Mammary epithelial cell (primary cell): ENCODE data around the gene RPS2.
"Not testable (repeated sequence)": the region's sequence is repeated elsewhere in the genome, so short reads cannot be mapped to it uniquely, and the experiment has no call there.

ENCODE experiments used
- EZH2 ChIP-seq: IDR thresholded peaks from 2 replicates; pipeline ENCODE4 v1.6.1; 2012; ENCODE audit warnings: low read length, inconsistent platforms, borderline replicate concordance
- TF ChIP-seq, protein P1 (sequence below), 2 donors: IDR thresholded peaks in 1 of 2; conservative IDR thresholded peaks in 1 of 2; 2 replicates each; pipeline ENCODE4 v1.5.1; 2011 to 2012; ENCODE audit warnings: inconsistent platforms in 2 of 2, low read length in 2 of 2, mild to moderate bottlenecking in 2 of 2, control low read depth in 1 of 2, low read depth in 1 of 2; ENCODE audit not compliant: insufficient read depth in 1 of 2; ENCODE audit errors: extremely low read depth in 1 of 2

DNA sequence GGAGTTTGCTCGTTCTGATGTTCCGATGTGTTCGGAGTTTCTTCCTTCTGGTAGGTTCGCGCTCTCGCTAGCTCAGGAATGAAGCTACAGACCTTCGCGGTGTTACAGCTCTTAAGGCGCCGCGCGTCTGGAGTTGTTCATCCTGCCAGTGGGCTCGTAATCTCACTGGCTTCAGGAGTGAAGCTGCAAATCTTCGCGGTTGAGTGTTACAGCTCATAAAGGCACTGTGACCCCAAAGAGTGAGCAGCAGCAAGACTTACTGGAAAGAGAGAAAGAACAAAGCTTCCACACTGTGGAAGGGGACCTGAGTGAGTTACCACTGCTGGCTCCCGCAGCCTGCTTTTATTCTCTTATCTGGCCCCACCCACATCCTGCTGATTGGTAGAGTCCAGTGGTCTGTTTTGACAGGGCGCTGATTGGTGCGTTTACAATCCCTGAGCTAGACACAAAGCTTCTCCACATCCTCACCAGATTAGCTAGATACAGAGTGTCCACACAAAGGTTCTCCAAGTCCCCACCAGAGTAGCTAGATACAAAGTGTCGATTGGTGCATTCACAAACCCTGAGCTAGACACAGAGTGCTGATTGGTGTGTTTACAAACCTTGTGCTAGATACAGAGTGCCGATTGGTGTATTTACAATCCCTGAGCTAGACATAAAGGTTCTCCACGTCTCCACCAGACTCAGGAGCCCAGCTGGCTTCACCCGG, 7.0 kb downstream of the RPS2 start:
- TF ChIP-seq, protein P1, sequence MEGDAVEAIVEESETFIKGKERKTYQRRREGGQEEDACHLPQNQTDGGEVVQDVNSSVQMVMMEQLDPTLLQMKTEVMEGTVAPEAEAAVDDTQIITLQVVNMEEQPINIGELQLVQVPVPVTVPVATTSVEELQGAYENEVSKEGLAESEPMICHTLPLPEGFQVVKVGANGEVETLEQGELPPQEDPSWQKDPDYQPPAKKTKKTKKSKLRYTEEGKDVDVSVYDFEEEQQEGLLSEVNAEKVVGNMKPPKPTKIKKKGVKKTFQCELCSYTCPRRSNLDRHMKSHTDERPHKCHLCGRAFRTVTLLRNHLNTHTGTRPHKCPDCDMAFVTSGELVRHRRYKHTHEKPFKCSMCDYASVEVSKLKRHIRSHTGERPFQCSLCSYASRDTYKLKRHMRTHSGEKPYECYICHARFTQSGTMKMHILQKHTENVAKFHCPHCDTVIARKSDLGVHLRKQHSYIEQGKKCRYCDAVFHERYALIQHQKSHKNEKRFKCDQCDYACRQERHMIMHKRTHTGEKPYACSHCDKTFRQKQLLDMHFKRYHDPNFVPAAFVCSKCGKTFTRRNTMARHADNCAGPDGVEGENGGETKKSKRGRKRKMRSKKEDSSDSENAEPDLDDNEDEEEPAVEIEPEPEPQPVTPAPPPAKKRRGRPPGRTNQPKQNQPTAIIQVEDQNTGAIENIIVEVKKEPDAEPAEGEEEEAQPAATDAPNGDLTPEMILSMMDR (conservative IDR thresholded peaks at IDR 0.05 in 1 of 2, IDR thresholded peaks at IDR 0.05 in 1 of 2; ENCODE audit: extremely low read depth in 1 of 2, insufficient read depth in 1 of 2, low read depth in 1 of 2, low read length in 2 of 2) = not testable (repeated sequence)
- TF ChIP-seq EZH2 = not testable (repeated sequence)
